ENCODE measurements around the gene GPC6. TPM values are rescaled to one million over a fixed set of nuclear protein-coding genes. Genes with fewer than 3 reads are reported as not detected.

Gene GPC6
- polyA plus RNA-seq, 1 donor (not counting 4 experiments of a cell fraction or from before 2014, with no cell fraction given): 0.42 TPM

GRCh38 chr13:94122300-94122915, 895.8 kb downstream of the GPC6 start:
- Histone ChIP-seq H3K27ac (ENCODE audit: control insufficient read depth, insufficient read depth, low read length) (no peak overlapping the region), H3K36me3 (ENCODE audit: control insufficient read depth in 2 of 2, extremely low read depth in 1 of 2, insufficient read depth in 2 of 2, low read length in 2 of 2) (no peaks in the 10 kb centered on the region), H3K9ac (ENCODE audit: control insufficient read depth, extremely low read depth, insufficient read depth, low read length) (no peak overlapping the region), H3K4me3 (ENCODE audit: control insufficient read depth in 2 of 3, extremely low read depth in 1 of 3, insufficient read depth in 2 of 3, low read depth in 1 of 3, low read length in 3 of 3) (no peak overlapping the region), H3K4me2 (ENCODE audit: control insufficient read depth, extremely low read depth, insufficient read depth, low read depth, low read length) (no peak overlapping the region), H2AFZ (ENCODE audit: control insufficient read depth, low read length) (no peak overlapping the region), H3K27me3 (ENCODE audit: control insufficient read depth, extremely low read depth, insufficient read depth, low read length) (no peaks in the 10 kb centered on the region), H3K9me3 (ENCODE audit: control insufficient read depth, low read depth, low read length) (no peaks in the 10 kb centered on the region), H4K20me1 (ENCODE audit: control insufficient read depth, extremely low read depth, insufficient read depth, low read length) (no peaks in the 10 kb centered on the region), H3K9me1 (ENCODE audit: control insufficient read depth, extremely low read depth, insufficient read depth, low read length) (no peaks in the 10 kb centered on the region), H3K4me1 (ENCODE audit: control insufficient read depth, extremely low read depth, insufficient read depth, low read length) (no peaks in the 10 kb centered on the region), H3K79me2 (ENCODE audit: control insufficient read depth, insufficient read depth, low read length) (no peaks in the 10 kb centered on the region)
- dilution Hi-C loops (cut with MboI; ENCODE audit: extremely low pct_ligation_motif_present, low sequenced_read_pairs): no loop called here
- DNase-seq (ENCODE audit: low read depth, low spot score): no peak
- FAIRE-seq: no peak
- TF ChIP-seq EZH2 (IDR thresholded peaks at IDR 0.05; ENCODE audit: low read length) (no peak), CTCF (optimal IDR thresholded peaks at IDR 0.05 in 1 of 3, IDR thresholded peaks at IDR 0.05 in 1 of 3, conservative IDR thresholded peaks at IDR 0.05 in 1 of 3; ENCODE audit: extremely low read depth in 1 of 3, insufficient read depth in 2 of 3, low read length in 3 of 3) (no peak)

GRCh38 chr13:94123557-94123956, 897.0 kb downstream of the GPC6 start:
- no peaks in the 10 kb centered on the region for H3K36me3 ChIP-seq (ENCODE audit: control insufficient read depth in 2 of 2, extremely low read depth in 1 of 2, insufficient read depth in 2 of 2, low read length in 2 of 2)
- no peaks in the 10 kb centered on the region for H3K4me1 ChIP-seq (ENCODE audit: control insufficient read depth, extremely low read depth, insufficient read depth, low read length)
- H3K9me3 ChIP-seq (ENCODE audit: control insufficient read depth, low read depth, low read length): no peaks in the 10 kb centered on the region
- no peak overlapping the region for H3K4me2 ChIP-seq (ENCODE audit: control insufficient read depth, extremely low read depth, insufficient read depth, low read depth, low read length)
- H3K27ac ChIP-seq (ENCODE audit: control insufficient read depth, insufficient read depth, low read length): no peak overlapping the region
- H3K79me2 ChIP-seq (ENCODE audit: control insufficient read depth, insufficient read depth, low read length): no peaks in the 10 kb centered on the region
- H3K9ac ChIP-seq (ENCODE audit: control insufficient read depth, extremely low read depth, insufficient read depth, low read length): no peak overlapping the region
- DNase-seq (ENCODE audit: low read depth, low spot score) (no peak), FAIRE-seq (no peak)
- dilution Hi-C loops (cut with MboI; ENCODE audit: extremely low pct_ligation_motif_present, low sequenced_read_pairs): no loop called here
- no peaks in the 10 kb centered on the region for H3K9me1 ChIP-seq (ENCODE audit: control insufficient read depth, extremely low read depth, insufficient read depth, low read length)
- H2AFZ ChIP-seq (ENCODE audit: control insufficient read depth, low read length): no peak overlapping the region
- no peak for TF ChIP-seq CTCF (optimal IDR thresholded peaks at IDR 0.05 in 1 of 3, IDR thresholded peaks at IDR 0.05 in 1 of 3, conservative IDR thresholded peaks at IDR 0.05 in 1 of 3; ENCODE audit: extremely low read depth in 1 of 3, insufficient read depth in 2 of 3, low read length in 3 of 3)
- TF ChIP-seq EZH2 (IDR thresholded peaks at IDR 0.05; ENCODE audit: low read length): no peak
- H3K27me3 ChIP-seq (ENCODE audit: control insufficient read depth, extremely low read depth, insufficient read depth, low read length): no peaks in the 10 kb centered on the region
- no peak overlapping the region for H3K4me3 ChIP-seq (ENCODE audit: control insufficient read depth in 2 of 3, extremely low read depth in 1 of 3, insufficient read depth in 2 of 3, low read depth in 1 of 3, low read length in 3 of 3)
- no peaks in the 10 kb centered on the region for H4K20me1 ChIP-seq (ENCODE audit: control insufficient read depth, extremely low read depth, insufficient read depth, low read length)

All from keratinocyte (primary cell).